Right cardiac atrium (tissue), 5 donors: ENCODE results near the gene SMIM14. TPM values are rescaled to one million over a fixed set of nuclear protein-coding genes. Genes with fewer than 3 reads are reported as not detected.

Experiments
- ATAC-seq, 2 donors: fragments of 200-7000 bp; cut with Tn5 transposase; one replicate each; pipeline versions ENCODE4 v1.8.0 to v1.9.1; 2020; ENCODE audit warnings: moderate library complexity in 2 of 2, mild to moderate bottlenecking in 1 of 2
- DNase-seq, 3 donors: peaks; one replicate each; pipeline ENCODE4 v3.0.0-alpha.2; 2020
- H3K27ac ChIP-seq: one replicate; pipeline ENCODE4 v1.5.1; 2013; ENCODE audit warnings: mild to moderate bottlenecking, low read length, control low read depth, moderate library complexity
- H3K27me3 ChIP-seq: one replicate; pipeline ENCODE4 v1.6.1; 2013; ENCODE audit not compliant: control insufficient read depth, insufficient read depth
- H3K4me1 ChIP-seq: one replicate; pipeline ENCODE4 v1.6.1; 2013; ENCODE audit warnings: low read length; ENCODE audit not compliant: control insufficient read depth, insufficient read depth
- H3K4me3 ChIP-seq: one replicate; pipeline ENCODE4 v1.5.1; 2013; ENCODE audit warnings: low read length, control low read depth
- H3K9me3 ChIP-seq: one replicate; pipeline ENCODE4 v1.6.1; 2013; ENCODE audit warnings: low read length; ENCODE audit not compliant: control insufficient read depth
- WGBS: extraction: QIAGEN DNeasy Blood & Tissue Kit; methylation state at CpG from one replicate; pipeline ENCODE4 v1.1.7; 2013; 5-methylcytosine and 5-hydroxymethylcytosine counted together
- intact Hi-C, 4 donors: fragments of 100-400 bp; cut with DNase I; formaldehyde crosslinking; loops; one replicate each; pipeline versions ENCODE4 v1.11.0 to v1.14.0; 2022 to 2023
- polyA plus RNA-seq: library from polyadenylated mRNA; stranded (reverse); fragments of 200-250 nt; gene quantifications from one replicate; pipeline ENCODE4 v1.2.3, GENCODE V29; 2013
- total RNA-seq, 4 donors: library from RNA; stranded (reverse); fragmentation: NEBNext Ultra II Directional; extraction: Animal tissue kit (Norgen Biotek cat#: 25700); gene quantifications; one replicate each; pipeline ENCODE4 v1.2.1, GENCODE V29; 2021
- donor health status: healthy with polysubstance abuse.
- donor health status: DM: no; HTN: yes; CAD: no.
- donor health status: DM: no; HTN: no; CAD: no.
- donor health status: DM: no; HTN: yes; CAD: no; lungs with severe emphysema.
- donor health status: DM: yes; HTN: yes; CAD: no.

The SMIM14 gene
- total and polyA plus RNA-seq, 5 donors, result 8.5 to 25.5 (median 20.4) TPM

DNA sequence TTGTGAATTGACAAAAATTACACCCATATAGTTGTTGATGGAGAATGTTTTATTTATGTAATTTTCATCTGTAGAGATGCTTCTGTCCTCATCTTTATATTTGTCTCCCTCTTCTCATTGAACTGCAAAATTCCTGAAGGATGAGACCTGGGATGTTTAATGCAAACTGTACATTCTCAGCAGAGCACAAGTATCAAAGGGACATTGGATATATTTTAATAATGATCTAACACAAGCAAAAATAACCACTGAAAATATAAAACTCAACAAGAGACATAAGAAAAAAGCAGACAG is 140.0 kb downstream of the SMIM14 start:
- intact Hi-C loops, result no loop called here
- H3K9me3 ChIP-seq, result no peaks in the 10 kb centered on the region
- no peak overlapping the region for H3K27ac ChIP-seq
- DNase-seq, result no peak
- no peak overlapping the region for H3K4me3 ChIP-seq
- ATAC-seq, result no peak
- no peaks in the 10 kb centered on the region for H3K27me3 ChIP-seq
- no peaks in the 10 kb centered on the region for H3K4me1 ChIP-seq

DNA sequence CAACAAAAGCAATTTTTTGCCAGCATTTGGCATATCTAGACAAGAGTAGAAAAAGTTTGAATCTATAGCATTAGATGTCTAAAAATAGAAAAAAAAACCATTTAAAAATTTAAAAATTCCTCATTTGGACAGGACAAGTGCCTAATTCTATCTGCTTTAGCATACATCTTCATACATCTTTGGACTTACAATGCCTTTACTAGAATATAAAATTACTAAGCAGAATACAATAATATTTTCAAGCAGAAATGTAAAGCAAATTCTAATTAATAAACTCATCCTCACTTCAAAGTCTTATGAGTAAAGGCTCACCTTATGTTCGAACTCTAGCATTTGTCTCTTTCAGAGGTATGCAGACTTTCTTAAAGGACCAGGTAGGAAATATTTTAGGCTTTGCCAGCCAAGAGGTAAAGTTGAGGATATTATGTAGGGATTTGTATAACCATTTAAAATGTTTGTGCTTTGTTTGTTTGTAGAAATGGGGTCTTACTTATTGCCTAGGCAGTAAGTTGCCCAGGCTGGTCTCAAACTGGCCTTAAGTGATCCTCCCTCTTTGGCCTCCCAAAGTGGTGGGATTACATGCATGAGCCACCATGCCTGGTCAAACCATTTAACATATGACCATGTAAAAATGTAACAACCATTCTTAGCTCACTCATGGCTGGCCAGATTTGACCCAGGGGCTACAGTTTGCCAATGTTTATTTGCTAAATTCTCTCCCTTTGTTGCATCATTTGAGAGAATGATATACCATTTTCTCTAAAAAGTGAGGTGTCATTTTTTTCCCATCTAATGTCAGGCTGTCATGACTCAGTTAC is 140.5 kb downstream of the SMIM14 start:
- no peak for DNase-seq
- Histone ChIP-seq H3K4me1 (no peaks in the 10 kb centered on the region), H3K4me3 (no peak overlapping the region), H3K27ac (no peak overlapping the region), H3K27me3 (no peaks in the 10 kb centered on the region), H3K9me3 (no peaks in the 10 kb centered on the region)
- no peak for ATAC-seq
- intact Hi-C loops, result no loop called here
- WGBS, result 87% methylated on average over 1 of the region's 1 CpG

Other genes starting within 250 kb of the SMIM14 start
- under 1 TPM; 0.03 to 0.28 (median 0.06) TPM for gene KLB, start 231.9 kb downstream of the SMIM14 start, total RNA-seq
- 0.32 TPM for gene KLB, start 231.9 kb downstream of the SMIM14 start, polyA plus RNA-seq
- gene RPL9, start 179.9 kb downstream of the SMIM14 start, total RNA-seq, result 1,000 to 10,000 TPM in 1 of 4 donors, 100 to 1,000 TPM in 3; 708 to 1,060 (median 846) TPM
- 1,288 TPM for gene RPL9, start 179.9 kb downstream of the SMIM14 start, polyA plus RNA-seq
- gene LIAS, start 179.8 kb downstream of the SMIM14 start, total RNA-seq, result 10 to 100 TPM; 10.4 to 22.2 (median 18.3) TPM
- gene LIAS, start 179.8 kb downstream of the SMIM14 start, polyA plus RNA-seq, result 23.6 TPM
- 10 to 100 TPM; 18.0 to 33.1 (median 22.6) TPM for gene UGDH, start 111.4 kb downstream of the SMIM14 start, total RNA-seq
- 5.1 TPM for gene UGDH, start 111.4 kb downstream of the SMIM14 start, polyA plus RNA-seq
- gene UBE2K, start 59.3 kb upstream of the SMIM14 start, total RNA-seq, result 10 to 100 TPM; 55.4 to 59.5 (median 57.4) TPM
- gene UBE2K, start 59.3 kb upstream of the SMIM14 start, polyA plus RNA-seq, result 38.2 TPM